GM12878 (cell line): Measurements from ENCODE around the gene CAPN14. TPM values are rescaled to one million over a fixed set of nuclear protein-coding genes. Genes with fewer than 3 reads are reported as not detected.
A peak's percentile ranks its signal among the peaks of the same experiment; 100 is the strongest.

Experiments
- EP300 ChIP-seq, 2 experiments: fragments of 150-350 bp in 1 of 2; IDR thresholded peaks; 2 replicates each; pipeline ENCODE4 v1.6.1; 2011 to 2012; ENCODE audit warnings: low read depth in 2 of 2, low read length in 2 of 2, borderline replicate concordance in 1 of 2, improper control_type of control experiment in 1 of 2, inconsistent platforms in 1 of 2; ENCODE audit not compliant: control insufficient read depth in 1 of 2
- GABPA ChIP-seq: IDR thresholded peaks from 2 replicates; pipeline ENCODE4 v1.6.1; 2014; ENCODE audit warnings: antibody characterized with exemption, low read depth, mild to moderate bottlenecking, inconsistent platforms
- HDGF ChIP-seq: fragments of 450-650 bp; IDR thresholded peaks from 2 replicates; pipeline ENCODE4 v1.6.1; 2016; ENCODE audit warnings: antibody characterized with exemption
- IKZF2 ChIP-seq, 2 experiments: fragments of 450-650 bp; IDR thresholded peaks; 2 replicates each; pipeline ENCODE4 v1.6.1; 2017; ENCODE audit warnings: mild to moderate bottlenecking in 2 of 2, moderate library complexity in 2 of 2
- JUNB ChIP-seq: IDR thresholded peaks from 2 replicates; pipeline ENCODE4 v1.6.1; 2016; ENCODE audit warnings: antibody characterized with exemption, mild to moderate bottlenecking
- NFYA ChIP-seq: IDR thresholded peaks from 2 replicates; pipeline ENCODE4 v1.6.1; 2011; ENCODE audit warnings: low read depth, mild to moderate bottlenecking, low read length, improper control_type of control experiment, borderline replicate concordance
- SP1 ChIP-seq: IDR thresholded peaks from one replicate; pipeline ENCODE4 v1.6.1; 2011; ENCODE audit warnings: low read depth, low read length
- SRF ChIP-seq, 2 experiments: IDR thresholded peaks; 2 replicates each; pipeline ENCODE4 v1.6.1; 2011; ENCODE audit warnings: low read depth in 2 of 2, low read length in 2 of 2, mild to moderate bottlenecking in 1 of 2, moderate library complexity in 1 of 2
- TBL1XR1 ChIP-seq: IDR thresholded peaks from 2 replicates; pipeline ENCODE4 v1.6.1; 2012; ENCODE audit warnings: low read depth, low read length, improper control_type of control experiment
- TCF12 ChIP-seq: IDR thresholded peaks from 2 replicates; pipeline ENCODE4 v1.6.1; 2011; ENCODE audit warnings: low read depth, mild to moderate bottlenecking, low read length
- YBX1 ChIP-seq: fragments of 450-650 bp; IDR thresholded peaks from 2 replicates; pipeline ENCODE4 v1.6.1; 2016; ENCODE audit warnings: antibody characterized with exemption
- YY1 ChIP-seq: IDR thresholded peaks from 2 replicates; pipeline ENCODE4 v1.6.1; 2011; ENCODE audit warnings: low read depth, mild to moderate bottlenecking, low read length
- ZSCAN29 ChIP-seq: fragments of 450-650 bp; IDR thresholded peaks from 2 replicates; pipeline ENCODE4 v1.6.1; 2017; ENCODE audit warnings: mild to moderate bottlenecking, moderate library complexity
- polyA plus RNA-seq, 11 experiments: library from polyadenylated mRNA; depleted of rRNA in 4 of 11; unstranded in 6 of 11; stranded (reverse) in 5 of 11; fragments of >200 nt; fragmentation: Nextera tagmentation in 4 of 11; fragmentation: Illumina TruSeq in 1 of 11; extraction: Ambion mirVana in 4 of 11; extraction: Trizol in 1 of 11; gene quantifications; 1 replicate in 1 of 11; 2 replicates in 10 of 11; pipeline versions ENCODE4 v1.2.1 to v1.2.3, GENCODE V29; 2011 to 2016; ENCODE audit warnings: inconsistent platforms in 2 of 11, missing spikeins in 2 of 11, low read depth in 1 of 11
- total RNA-seq, 4 experiments: library from RNA; depleted of rRNA in 3 of 4; stranded (reverse); fragments of >200 nt in 3 of 4; fragmentation: Illumina TruSeq in 1 of 4; extraction: Trizol in 1 of 4; gene quantifications; 2 replicates each; pipeline versions ENCODE4 v1.2.1 to v1.2.3, GENCODE V29; 2013 to 2021
- TF ChIP-seq, protein P1 (sequence below): fragments of 450-650 bp; IDR thresholded peaks from 2 replicates; pipeline ENCODE4 v1.6.1; 2017; ENCODE audit warnings: low read depth, mild to moderate bottlenecking, moderate library complexity
- TF ChIP-seq, protein P2 (sequence below): IDR thresholded peaks from 2 replicates; pipeline ENCODE4 v1.6.1; 2012; ENCODE audit warnings: improper control_type of control experiment, low read depth, low read length; ENCODE audit not compliant: insufficient replicate concordance
- TF ChIP-seq, protein P3 (sequence below): fragments of 450-650 bp; IDR thresholded peaks from 2 replicates; pipeline ENCODE4 v1.6.1; 2016; ENCODE audit warnings: mild to moderate bottlenecking, moderate library complexity, borderline replicate concordance
- TF ChIP-seq, protein P4 (sequence below): fragments of 450-650 bp; IDR thresholded peaks from 2 replicates; pipeline ENCODE4 v1.6.1; 2016; ENCODE audit warnings: mild to moderate bottlenecking

The CAPN14 gene
- total and polyA plus RNA-seq, 10 of the 15 experiments (the other 5 are each of a cell fraction or from before 2014, with no cell fraction given), result 0.08 to 1.5 (median 1.1) TPM

DNA sequence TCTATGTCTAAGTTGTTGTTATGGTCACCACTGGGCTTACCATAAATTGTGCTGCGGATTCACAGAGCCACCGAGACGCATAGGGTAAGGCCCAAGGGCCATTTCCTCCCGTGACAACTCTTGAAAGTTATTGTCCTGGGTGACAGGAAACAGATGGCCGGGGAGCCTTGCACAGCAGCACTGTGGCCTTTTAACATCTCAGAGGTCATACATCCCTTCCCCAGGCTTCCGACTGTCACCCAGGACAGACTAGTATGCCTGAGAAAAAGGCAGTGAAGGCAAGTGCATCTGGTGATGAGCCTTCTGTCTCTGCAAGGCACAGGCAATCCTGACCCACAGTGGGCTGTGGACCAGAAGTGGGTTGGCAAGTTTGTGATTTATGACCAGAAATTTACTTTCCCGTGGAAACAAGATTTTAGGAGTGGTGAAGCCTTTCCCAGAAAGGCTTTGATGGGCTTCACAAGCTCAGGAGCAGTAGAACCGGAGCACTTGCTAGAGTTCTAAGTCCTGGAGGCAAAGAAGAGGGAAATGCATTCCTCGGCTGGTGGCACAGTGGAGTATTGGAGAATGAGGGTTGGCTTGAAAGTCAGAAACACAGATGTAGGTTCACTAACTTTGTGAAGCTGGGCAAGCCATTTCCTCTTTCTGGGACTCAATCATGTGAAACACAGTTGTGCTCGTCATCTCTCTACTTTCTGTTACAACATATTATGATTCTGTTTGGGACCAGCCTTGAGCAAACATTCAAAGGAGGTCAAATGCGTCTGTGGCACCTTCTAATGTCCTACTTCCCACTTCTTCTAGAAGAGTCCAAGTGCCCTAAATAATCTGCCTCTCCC, 2.0 kb upstream of the CAPN14 start (continued):
- TF ChIP-seq, protein P1, sequence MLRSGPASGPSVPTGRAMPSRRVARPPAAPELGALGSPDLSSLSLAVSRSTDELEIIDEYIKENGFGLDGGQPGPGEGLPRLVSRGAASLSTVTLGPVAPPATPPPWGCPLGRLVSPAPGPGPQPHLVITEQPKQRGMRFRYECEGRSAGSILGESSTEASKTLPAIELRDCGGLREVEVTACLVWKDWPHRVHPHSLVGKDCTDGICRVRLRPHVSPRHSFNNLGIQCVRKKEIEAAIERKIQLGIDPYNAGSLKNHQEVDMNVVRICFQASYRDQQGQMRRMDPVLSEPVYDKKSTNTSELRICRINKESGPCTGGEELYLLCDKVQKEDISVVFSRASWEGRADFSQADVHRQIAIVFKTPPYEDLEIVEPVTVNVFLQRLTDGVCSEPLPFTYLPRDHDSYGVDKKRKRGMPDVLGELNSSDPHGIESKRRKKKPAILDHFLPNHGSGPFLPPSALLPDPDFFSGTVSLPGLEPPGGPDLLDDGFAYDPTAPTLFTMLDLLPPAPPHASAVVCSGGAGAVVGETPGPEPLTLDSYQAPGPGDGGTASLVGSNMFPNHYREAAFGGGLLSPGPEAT, result no peak
- TF ChIP-seq ZSCAN29 (no peak), TCF12 (peak; percentile 72), EP300 (IDR thresholded peaks at IDR 0.05; ENCODE audit: borderline replicate concordance in 1 of 2, control insufficient read depth in 1 of 2, low read depth in 2 of 2, low read length in 2 of 2) (peak; percentile 28 to 48; a peak in 3 of 4 replicates), SP1 (no peak), HDGF (no peak), IKZF2 (IDR thresholded peaks at IDR 0.05) (peak; percentile 34 to 69; a peak in 1 of 4 replicates), YBX1 (no peak), JUNB (no peak), TBL1XR1 (no peak), YY1 (no peak), SRF (IDR thresholded peaks at IDR 0.05; ENCODE audit: low read depth in 2 of 2, low read length in 2 of 2) (no peak), GABPA (0 out of 2 replicates have a peak, but pooled peaks have one; percentile 21), NFYA (no peak)
- TF ChIP-seq, protein P2, sequence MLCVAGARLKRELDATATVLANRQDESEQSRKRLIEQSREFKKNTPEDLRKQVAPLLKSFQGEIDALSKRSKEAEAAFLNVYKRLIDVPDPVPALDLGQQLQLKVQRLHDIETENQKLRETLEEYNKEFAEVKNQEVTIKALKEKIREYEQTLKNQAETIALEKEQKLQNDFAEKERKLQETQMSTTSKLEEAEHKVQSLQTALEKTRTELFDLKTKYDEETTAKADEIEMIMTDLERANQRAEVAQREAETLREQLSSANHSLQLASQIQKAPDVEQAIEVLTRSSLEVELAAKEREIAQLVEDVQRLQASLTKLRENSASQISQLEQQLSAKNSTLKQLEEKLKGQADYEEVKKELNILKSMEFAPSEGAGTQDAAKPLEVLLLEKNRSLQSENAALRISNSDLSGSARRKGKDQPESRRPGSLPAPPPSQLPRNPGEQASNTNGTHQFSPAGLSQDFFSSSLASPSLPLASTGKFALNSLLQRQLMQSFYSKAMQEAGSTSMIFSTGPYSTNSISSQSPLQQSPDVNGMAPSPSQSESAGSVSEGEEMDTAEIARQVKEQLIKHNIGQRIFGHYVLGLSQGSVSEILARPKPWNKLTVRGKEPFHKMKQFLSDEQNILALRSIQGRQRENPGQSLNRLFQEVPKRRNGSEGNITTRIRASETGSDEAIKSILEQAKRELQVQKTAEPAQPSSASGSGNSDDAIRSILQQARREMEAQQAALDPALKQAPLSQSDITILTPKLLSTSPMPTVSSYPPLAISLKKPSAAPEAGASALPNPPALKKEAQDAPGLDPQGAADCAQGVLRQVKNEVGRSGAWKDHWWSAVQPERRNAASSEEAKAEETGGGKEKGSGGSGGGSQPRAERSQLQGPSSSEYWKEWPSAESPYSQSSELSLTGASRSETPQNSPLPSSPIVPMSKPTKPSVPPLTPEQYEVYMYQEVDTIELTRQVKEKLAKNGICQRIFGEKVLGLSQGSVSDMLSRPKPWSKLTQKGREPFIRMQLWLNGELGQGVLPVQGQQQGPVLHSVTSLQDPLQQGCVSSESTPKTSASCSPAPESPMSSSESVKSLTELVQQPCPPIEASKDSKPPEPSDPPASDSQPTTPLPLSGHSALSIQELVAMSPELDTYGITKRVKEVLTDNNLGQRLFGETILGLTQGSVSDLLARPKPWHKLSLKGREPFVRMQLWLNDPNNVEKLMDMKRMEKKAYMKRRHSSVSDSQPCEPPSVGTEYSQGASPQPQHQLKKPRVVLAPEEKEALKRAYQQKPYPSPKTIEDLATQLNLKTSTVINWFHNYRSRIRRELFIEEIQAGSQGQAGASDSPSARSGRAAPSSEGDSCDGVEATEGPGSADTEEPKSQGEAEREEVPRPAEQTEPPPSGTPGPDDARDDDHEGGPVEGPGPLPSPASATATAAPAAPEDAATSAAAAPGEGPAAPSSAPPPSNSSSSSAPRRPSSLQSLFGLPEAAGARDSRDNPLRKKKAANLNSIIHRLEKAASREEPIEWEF, result no peak
- TF ChIP-seq, protein P3, sequence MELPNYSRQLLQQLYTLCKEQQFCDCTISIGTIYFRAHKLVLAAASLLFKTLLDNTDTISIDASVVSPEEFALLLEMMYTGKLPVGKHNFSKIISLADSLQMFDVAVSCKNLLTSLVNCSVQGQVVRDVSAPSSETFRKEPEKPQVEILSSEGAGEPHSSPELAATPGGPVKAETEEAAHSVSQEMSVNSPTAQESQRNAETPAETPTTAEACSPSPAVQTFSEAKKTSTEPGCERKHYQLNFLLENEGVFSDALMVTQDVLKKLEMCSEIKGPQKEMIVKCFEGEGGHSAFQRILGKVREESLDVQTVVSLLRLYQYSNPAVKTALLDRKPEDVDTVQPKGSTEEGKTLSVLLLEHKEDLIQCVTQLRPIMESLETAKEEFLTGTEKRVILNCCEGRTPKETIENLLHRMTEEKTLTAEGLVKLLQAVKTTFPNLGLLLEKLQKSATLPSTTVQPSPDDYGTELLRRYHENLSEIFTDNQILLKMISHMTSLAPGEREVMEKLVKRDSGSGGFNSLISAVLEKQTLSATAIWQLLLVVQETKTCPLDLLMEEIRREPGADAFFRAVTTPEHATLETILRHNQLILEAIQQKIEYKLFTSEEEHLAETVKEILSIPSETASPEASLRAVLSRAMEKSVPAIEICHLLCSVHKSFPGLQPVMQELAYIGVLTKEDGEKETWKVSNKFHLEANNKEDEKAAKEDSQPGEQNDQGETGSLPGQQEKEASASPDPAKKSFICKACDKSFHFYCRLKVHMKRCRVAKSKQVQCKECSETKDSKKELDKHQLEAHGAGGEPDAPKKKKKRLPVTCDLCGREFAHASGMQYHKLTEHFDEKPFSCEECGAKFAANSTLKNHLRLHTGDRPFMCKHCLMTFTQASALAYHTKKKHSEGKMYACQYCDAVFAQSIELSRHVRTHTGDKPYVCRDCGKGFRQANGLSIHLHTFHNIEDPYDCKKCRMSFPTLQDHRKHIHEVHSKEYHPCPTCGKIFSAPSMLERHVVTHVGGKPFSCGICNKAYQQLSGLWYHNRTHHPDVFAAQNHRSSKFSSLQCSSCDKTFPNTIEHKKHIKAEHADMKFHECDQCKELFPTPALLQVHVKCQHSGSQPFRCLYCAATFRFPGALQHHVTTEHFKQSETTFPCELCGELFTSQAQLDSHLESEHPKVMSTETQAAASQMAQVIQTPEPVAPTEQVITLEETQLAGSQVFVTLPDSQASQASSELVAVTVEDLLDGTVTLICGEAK, result no peak
- TF ChIP-seq, protein P4, sequence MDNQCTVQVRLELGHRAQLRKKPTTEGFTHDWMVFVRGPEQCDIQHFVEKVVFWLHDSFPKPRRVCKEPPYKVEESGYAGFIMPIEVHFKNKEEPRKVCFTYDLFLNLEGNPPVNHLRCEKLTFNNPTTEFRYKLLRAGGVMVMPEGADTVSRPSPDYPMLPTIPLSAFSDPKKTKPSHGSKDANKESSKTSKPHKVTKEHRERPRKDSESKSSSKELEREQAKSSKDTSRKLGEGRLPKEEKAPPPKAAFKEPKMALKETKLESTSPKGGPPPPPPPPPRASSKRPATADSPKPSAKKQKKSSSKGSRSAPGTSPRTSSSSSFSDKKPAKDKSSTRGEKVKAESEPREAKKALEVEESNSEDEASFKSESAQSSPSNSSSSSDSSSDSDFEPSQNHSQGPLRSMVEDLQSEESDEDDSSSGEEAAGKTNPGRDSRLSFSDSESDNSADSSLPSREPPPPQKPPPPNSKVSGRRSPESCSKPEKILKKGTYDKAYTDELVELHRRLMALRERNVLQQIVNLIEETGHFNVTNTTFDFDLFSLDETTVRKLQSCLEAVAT, result 0 out of 2 replicates have a peak, but pooled peaks have one; percentile 46
